ENCODE data around the gene CCDC12. TPM values are rescaled to one million over a fixed set of nuclear protein-coding genes. Genes with fewer than 3 reads are reported as not detected.

CCDC12 gene
- total and polyA plus RNA-seq, 2 donors (not counting 1 experiment from before 2014, with no cell fraction given) = 84.0 to 97.3 TPM

DNA sequence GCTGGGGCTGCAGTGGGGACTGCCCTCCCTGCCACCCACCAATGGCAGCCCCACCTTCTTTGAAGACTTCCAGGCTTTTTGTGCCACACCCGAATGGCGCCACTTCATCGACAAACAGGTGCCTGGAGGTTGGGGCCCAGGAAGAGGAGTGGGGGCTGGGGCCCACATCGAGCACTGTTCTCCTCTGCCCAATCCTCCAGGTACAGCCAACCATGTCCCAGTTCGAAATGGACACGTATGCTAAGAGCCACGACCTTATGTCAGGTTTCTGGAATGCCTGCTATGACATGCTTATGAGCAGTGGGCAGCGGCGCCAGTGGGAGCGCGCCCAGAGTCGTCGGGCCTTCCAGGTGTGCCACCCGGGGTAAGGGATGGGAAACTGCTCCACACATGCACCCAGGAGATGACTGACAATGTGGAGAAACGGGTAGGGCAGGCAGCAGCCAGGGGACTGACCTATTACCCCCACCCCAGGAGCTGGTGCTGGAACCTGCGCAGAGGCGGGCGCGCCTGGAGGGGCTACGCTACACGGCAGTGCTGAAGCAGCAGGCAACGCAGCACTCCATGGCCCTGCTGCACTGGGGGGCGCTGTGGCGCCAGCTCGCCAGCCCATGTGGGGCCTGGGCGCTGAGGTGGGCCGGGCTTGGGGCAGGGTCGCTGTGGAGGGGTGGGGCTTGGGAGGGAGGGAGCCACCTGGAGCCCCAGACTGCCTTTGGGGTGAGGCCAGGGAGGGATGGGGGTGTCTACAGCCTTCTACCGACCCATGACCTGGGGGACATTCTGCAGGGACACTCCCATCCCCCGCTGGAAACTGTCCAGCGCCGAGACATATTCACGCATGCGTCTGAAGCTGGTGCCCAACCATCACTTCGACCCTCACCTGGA, 25.9 kb upstream of the CCDC12 start:
- DNase-seq (no peak), ATAC-seq (ENCODE audit: low read depth) (no peak)
- Mint-ChIP-seq H3K27ac (no peak overlapping the region), H3K4me1 (peaks cover 5% of the 10 kb centered on the region), H3K4me3 (no peak overlapping the region), H3K9me3 (ENCODE audit: insufficient read depth) (no peaks in the 10 kb centered on the region), H3K27me3 (no peaks in the 10 kb centered on the region)
- Histone ChIP-seq H3K27me3 (replicated peaks in 1 of 4; ENCODE audit: control extremely low read depth in 1 of 4, control insufficient read depth in 3 of 4, insufficient read depth in 4 of 4, low read length in 3 of 4) (no peaks in the 10 kb centered on the region), H3K9ac (ENCODE audit: low read length) (no peak overlapping the region), H3K4me1 (ENCODE audit: control insufficient read depth in 2 of 2, insufficient read depth in 2 of 2, low read length in 2 of 2) (peaks cover 3 to 10% of the 10 kb centered on the region in 2 donors), H3K4me2 (replicated peaks; ENCODE audit: low read depth, low read length, poor library complexity, severe bottlenecking) (no peak overlapping the region), H4K20me1 (ENCODE audit: control insufficient read depth, insufficient read depth, low read length, poor library complexity, severe bottlenecking) (no peaks in the 10 kb centered on the region), H3K79me2 (ENCODE audit: control insufficient read depth, insufficient read depth, low read length) (peaks cover 20% of the 10 kb centered on the region), H3K36me3 (replicated peaks in 1 of 2; ENCODE audit: control extremely low read depth in 1 of 2, control insufficient read depth in 1 of 2, extremely low read depth in 1 of 2, insufficient read depth in 2 of 2, low read length in 1 of 2) (peaks cover 0 to 75% of the 10 kb centered on the region in 2 experiments), H3K9me3 (ENCODE audit: control extremely low read depth in 1 of 3, control insufficient read depth in 2 of 3, insufficient read depth in 1 of 3, low read length in 2 of 3) (no peaks in the 10 kb centered on the region), H3K27ac (ENCODE audit: low read length in 2 of 2) (no peak overlapping the region), H3K4me3 (ENCODE audit: control extremely low read depth in 1 of 5, extremely low read depth in 1 of 5, insufficient read depth in 1 of 5, low read depth in 2 of 5, low read length in 4 of 5) (no peak overlapping the region), H2AFZ (ENCODE audit: insufficient read depth, low read depth, low read length, poor library complexity, severe bottlenecking) (no peak overlapping the region)
- POLR2A ChIA-PET = interaction anchor here (0.6 kb wide), 1 partner anchor 13 kb away, joined by 3 read pairs; no protein-coding TSS in a partner anchor
- TF ChIP-seq EZH2 (IDR thresholded peaks at IDR 0.05; ENCODE audit: borderline replicate concordance, insufficient read depth, low read depth, low read length, poor library complexity, severe bottlenecking) = no peak
- TF ChIP-seq, protein P1, sequence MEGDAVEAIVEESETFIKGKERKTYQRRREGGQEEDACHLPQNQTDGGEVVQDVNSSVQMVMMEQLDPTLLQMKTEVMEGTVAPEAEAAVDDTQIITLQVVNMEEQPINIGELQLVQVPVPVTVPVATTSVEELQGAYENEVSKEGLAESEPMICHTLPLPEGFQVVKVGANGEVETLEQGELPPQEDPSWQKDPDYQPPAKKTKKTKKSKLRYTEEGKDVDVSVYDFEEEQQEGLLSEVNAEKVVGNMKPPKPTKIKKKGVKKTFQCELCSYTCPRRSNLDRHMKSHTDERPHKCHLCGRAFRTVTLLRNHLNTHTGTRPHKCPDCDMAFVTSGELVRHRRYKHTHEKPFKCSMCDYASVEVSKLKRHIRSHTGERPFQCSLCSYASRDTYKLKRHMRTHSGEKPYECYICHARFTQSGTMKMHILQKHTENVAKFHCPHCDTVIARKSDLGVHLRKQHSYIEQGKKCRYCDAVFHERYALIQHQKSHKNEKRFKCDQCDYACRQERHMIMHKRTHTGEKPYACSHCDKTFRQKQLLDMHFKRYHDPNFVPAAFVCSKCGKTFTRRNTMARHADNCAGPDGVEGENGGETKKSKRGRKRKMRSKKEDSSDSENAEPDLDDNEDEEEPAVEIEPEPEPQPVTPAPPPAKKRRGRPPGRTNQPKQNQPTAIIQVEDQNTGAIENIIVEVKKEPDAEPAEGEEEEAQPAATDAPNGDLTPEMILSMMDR (IDR thresholded peaks at IDR 0.05) = no peak
- intact Hi-C loops (cut with micrococcal nuclease) = no loop called here
- CTCF ChIA-PET = interaction anchor here (1.2 kb wide), 2 partner anchors 10 to 79 kb away, joined by 3 to 6 read pairs; no protein-coding TSS in a partner anchor
- 96% methylated on average over 33 of the region's 35 CpGs for WGBS (ENCODE audit: insufficient coverage)

DNA sequence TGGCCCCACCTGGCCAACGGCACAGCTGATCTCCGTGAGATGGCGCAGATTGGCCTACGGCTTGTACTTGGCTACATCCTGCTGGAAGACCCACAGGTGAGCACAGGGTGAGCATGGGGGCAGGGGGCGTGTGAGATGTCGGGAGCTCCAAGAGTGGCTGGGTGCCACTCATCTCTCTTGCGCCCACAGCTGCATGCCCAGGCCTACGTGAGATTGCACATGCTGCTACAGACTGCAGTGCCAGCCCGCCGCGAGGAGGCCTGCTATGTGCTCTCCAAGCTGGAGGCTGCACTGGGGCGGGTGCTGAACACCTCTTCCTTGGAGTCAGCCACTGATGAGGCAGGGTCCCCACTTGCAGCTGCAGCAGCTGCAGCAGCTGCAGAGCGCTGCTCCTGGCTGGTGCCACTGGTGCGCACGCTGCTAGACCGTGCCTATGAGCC, 25.2 kb upstream of the CCDC12 start:
- Histone ChIP-seq H3K27me3 (replicated peaks in 1 of 4; ENCODE audit: control extremely low read depth in 1 of 4, control insufficient read depth in 3 of 4, insufficient read depth in 4 of 4, low read length in 3 of 4) (no peaks in the 10 kb centered on the region), H3K27ac (ENCODE audit: low read length in 2 of 2) (no peak overlapping the region), H3K4me2 (replicated peaks; ENCODE audit: low read depth, low read length, poor library complexity, severe bottlenecking) (no peak overlapping the region), H3K9ac (ENCODE audit: low read length) (no peak overlapping the region), H3K9me3 (ENCODE audit: control extremely low read depth in 1 of 3, control insufficient read depth in 2 of 3, insufficient read depth in 1 of 3, low read length in 2 of 3) (no peaks in the 10 kb centered on the region), H3K36me3 (replicated peaks in 1 of 2; ENCODE audit: control extremely low read depth in 1 of 2, control insufficient read depth in 1 of 2, extremely low read depth in 1 of 2, insufficient read depth in 2 of 2, low read length in 1 of 2) (peaks cover 0 to 75% of the 10 kb centered on the region in 2 experiments), H3K4me1 (ENCODE audit: control insufficient read depth in 2 of 2, insufficient read depth in 2 of 2, low read length in 2 of 2) (peaks cover 3 to 13% of the 10 kb centered on the region in 2 donors), H2AFZ (ENCODE audit: insufficient read depth, low read depth, low read length, poor library complexity, severe bottlenecking) (no peak overlapping the region), H4K20me1 (ENCODE audit: control insufficient read depth, insufficient read depth, low read length, poor library complexity, severe bottlenecking) (no peaks in the 10 kb centered on the region), H3K4me3 (ENCODE audit: control extremely low read depth in 1 of 5, extremely low read depth in 1 of 5, insufficient read depth in 1 of 5, low read depth in 2 of 5, low read length in 4 of 5) (no peak overlapping the region), H3K79me2 (ENCODE audit: control insufficient read depth, insufficient read depth, low read length) (peaks cover 24% of the 10 kb centered on the region)
- no peaks in the 10 kb centered on the region for H3K9me3 Mint-ChIP-seq (ENCODE audit: insufficient read depth)
- POLR2A ChIA-PET = no interaction called here
- WGBS (ENCODE audit: insufficient coverage) = 99% methylated on average over 16 of the region's 16 CpGs
- CTCF ChIA-PET = no interaction called here
- TF ChIP-seq EZH2 (IDR thresholded peaks at IDR 0.05; ENCODE audit: borderline replicate concordance, insufficient read depth, low read depth, low read length, poor library complexity, severe bottlenecking) = no peak
- TF ChIP-seq, protein P1 (IDR thresholded peaks at IDR 0.05) = no peak
- H3K4me1 Mint-ChIP-seq = peaks cover 10% of the 10 kb centered on the region
- no peak overlapping the region for H3K4me3 Mint-ChIP-seq
- DNase-seq (no peak), ATAC-seq (ENCODE audit: low read depth) (no peak)
- no peaks in the 10 kb centered on the region for H3K27me3 Mint-ChIP-seq
- intact Hi-C loops (cut with micrococcal nuclease) = no loop called here
- no peak overlapping the region for H3K27ac Mint-ChIP-seq

Measured in B cell (primary cell).